Liver (tissue), 9 donors: ENCODE results near the gene PHF21B. TPM values are rescaled to one million over a fixed set of nuclear protein-coding genes. Genes with fewer than 3 reads are reported as not detected.

Experiments
- DNase-seq: peaks from one replicate; pipeline ENCODE4 v3.0.0-alpha.2; 2017; ENCODE audit warnings: low spot score
- H3K27ac ChIP-seq, 2 donors: one replicate each; pipeline ENCODE4 v1.7.0; 2013; ENCODE audit warnings: inconsistent platforms in 2 of 2, low read length in 2 of 2, control low read depth in 1 of 2, low read depth in 1 of 2, mild to moderate bottlenecking in 1 of 2
- H3K27me3 ChIP-seq, 4 donors: one replicate each; pipeline versions ENCODE4 v1.6.1 to v1.7.0; 2013; ENCODE audit warnings: low read length in 3 of 4, inconsistent platforms in 1 of 4, mild to moderate bottlenecking in 1 of 4, moderate library complexity in 1 of 4; ENCODE audit not compliant: control insufficient read depth in 4 of 4, insufficient read depth in 4 of 4
- H3K36me3 ChIP-seq, 4 donors: one replicate each; pipeline versions ENCODE4 v1.6.1 to v1.7.0; 2013; ENCODE audit warnings: low read length in 3 of 4, mild to moderate bottlenecking in 3 of 4, low read depth in 1 of 4, moderate library complexity in 1 of 4; ENCODE audit not compliant: control insufficient read depth in 4 of 4, insufficient read depth in 3 of 4
- H3K4me1 ChIP-seq, 4 donors: one replicate each; pipeline versions ENCODE4 v1.6.1 to v1.7.0; 2013; ENCODE audit warnings: low read length in 3 of 4, mild to moderate bottlenecking in 3 of 4, moderate library complexity in 1 of 4; ENCODE audit not compliant: control insufficient read depth in 4 of 4, insufficient read depth in 4 of 4
- H3K4me3 ChIP-seq, 3 donors: one replicate each; pipeline versions ENCODE4 v1.6.1 to v1.7.0; 2013; ENCODE audit warnings: low read length in 3 of 3, control low read depth in 1 of 3, low read depth in 1 of 3, mild to moderate bottlenecking in 1 of 3
- H3K9ac ChIP-seq, 2 donors: one replicate each; pipeline ENCODE4 v1.7.0; 2013; ENCODE audit warnings: low read length in 2 of 2, mild to moderate bottlenecking in 2 of 2, moderate library complexity in 2 of 2, control low read depth in 1 of 2, low read depth in 1 of 2
- H3K9me3 ChIP-seq, 4 donors: one replicate each; pipeline versions ENCODE4 v1.6.1 to v1.7.0; 2013; ENCODE audit warnings: low read length in 3 of 4; ENCODE audit not compliant: control insufficient read depth in 4 of 4
- FOXA1 ChIP-seq: IDR thresholded peaks from 2 replicates; pipeline ENCODE4 v1.6.1; 2016; ENCODE audit warnings: antibody characterized with exemption
- FOXA2 ChIP-seq: IDR thresholded peaks from 2 replicates; pipeline ENCODE4 v1.6.1; 2016; ENCODE audit warnings: antibody characterized with exemption
- GABPA ChIP-seq, 2 donors: IDR thresholded peaks in 1 of 2; conservative IDR thresholded peaks in 1 of 2; 2 replicates each; pipeline ENCODE4 v1.6.1; 2016; ENCODE audit warnings: antibody characterized with exemption in 2 of 2, mild to moderate bottlenecking in 1 of 2, moderate library complexity in 1 of 2
- HNF4A ChIP-seq, 2 donors: conservative IDR thresholded peaks; 2 replicates each; pipeline ENCODE4 v1.6.1; 2016; ENCODE audit warnings: antibody characterized with exemption in 2 of 2, mild to moderate bottlenecking in 2 of 2
- HNF4G ChIP-seq: IDR thresholded peaks from 2 replicates; pipeline ENCODE4 v1.6.1; 2016; ENCODE audit warnings: antibody characterized with exemption
- JUND ChIP-seq, 2 donors: IDR thresholded peaks; 2 replicates each; pipeline ENCODE4 v1.6.1; 2016; ENCODE audit warnings: antibody characterized with exemption in 2 of 2
- NR2F2 ChIP-seq: IDR thresholded peaks from 2 replicates; pipeline ENCODE4 v1.6.1; 2016; ENCODE audit warnings: antibody characterized with exemption
- RAD21 ChIP-seq, 2 donors: IDR thresholded peaks; 2 replicates each; pipeline ENCODE4 v1.6.1; 2016; ENCODE audit warnings: antibody characterized with exemption in 2 of 2, mild to moderate bottlenecking in 2 of 2
- SP1 ChIP-seq: IDR thresholded peaks from 2 replicates; pipeline ENCODE4 v1.6.1; 2018; ENCODE audit warnings: antibody characterized with exemption, mild to moderate bottlenecking
- WGBS: extraction: QIAGEN DNeasy Blood & Tissue Kit; methylation state at CpG from one replicate; pipeline ENCODE4 v1.1.7; 2013; 5-methylcytosine and 5-hydroxymethylcytosine counted together
- polyA plus RNA-seq, 2 donors: library from polyadenylated mRNA; stranded (reverse) in 1 of 2; unstranded in 1 of 2; fragments of 200-250 nt in 1 of 2; fragments of >200 nt in 1 of 2; fragmentation: Nextera tagmentation in 1 of 2; extraction: Ambion mirVana in 1 of 2; gene quantifications; one replicate each; pipeline versions ENCODE4 v1.2.1 to v1.2.3, GENCODE V29; 2013 to 2015
- total RNA-seq, 2 donors: library from RNA; depleted of rRNA; stranded (reverse); fragments of >200 nt; gene quantifications; one replicate each; pipeline ENCODE4 v1.2.3, GENCODE V29; 2014
- TF ChIP-seq, protein P1 (sequence below): fragments of 150-350 bp; IDR thresholded peaks from 2 replicates; pipeline ENCODE4 v1.5.1; 2017; ENCODE audit warnings: improper control_type of control experiment, low read depth, low read length; ENCODE audit not compliant: missing input control
- TF ChIP-seq, protein P2 (sequence below): IDR thresholded peaks from 2 replicates; pipeline ENCODE4 v1.6.1; 2016; ENCODE audit warnings: antibody characterized with exemption
- TF ChIP-seq, protein P3 (sequence below): IDR thresholded peaks from 2 replicates; pipeline ENCODE4 v1.6.1; 2016; ENCODE audit warnings: antibody characterized with exemption
- donor health status: healthy.
- donor health status: healthy.
- donor health status: healthy.
- donor health status: healthy.
- donor health status: healthy.

PHF21B gene
- total and polyA plus RNA-seq, 4 donors, result not detected

DNA sequence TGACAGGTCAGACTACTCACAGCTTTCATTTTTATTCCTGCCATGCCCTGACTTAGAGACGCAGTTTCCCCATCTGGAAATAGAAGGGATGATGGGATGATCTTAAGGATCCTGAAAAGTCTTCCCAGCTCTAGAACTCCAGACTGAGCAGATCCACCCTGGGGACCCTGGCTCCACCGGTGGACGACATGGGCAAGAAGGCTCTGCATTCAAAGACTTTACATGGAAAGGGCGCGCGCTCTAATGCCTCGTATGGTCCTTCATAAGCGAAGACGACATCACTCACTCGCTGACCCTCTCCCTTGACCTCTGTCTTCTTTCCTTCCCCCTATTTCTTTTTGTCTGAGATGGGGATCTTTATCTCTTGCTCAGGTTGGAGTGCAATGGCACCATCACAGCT is 24.4 kb upstream of the PHF21B start:
- H3K27me3 ChIP-seq, result no peaks in the 10 kb centered on the region
- peaks cover 0 to 4% (median 0%) of the 10 kb centered on the region in 4 donors for H3K9me3 ChIP-seq
- 90% methylated on average over 10 of the region's 10 CpGs for WGBS
- DNase-seq, result no peak
- no peak overlapping the region for H3K27ac ChIP-seq
- no peak overlapping the region for H3K4me3 ChIP-seq
- TF ChIP-seq HNF4A (conservative IDR thresholded peaks at IDR 0.05) (no peak), SP1 (no peak), JUND (IDR thresholded peaks at IDR 0.05) (no peak), HNF4G (no peak), NR2F2 (no peak), FOXA1 (no peak)
- TF ChIP-seq, protein P1, sequence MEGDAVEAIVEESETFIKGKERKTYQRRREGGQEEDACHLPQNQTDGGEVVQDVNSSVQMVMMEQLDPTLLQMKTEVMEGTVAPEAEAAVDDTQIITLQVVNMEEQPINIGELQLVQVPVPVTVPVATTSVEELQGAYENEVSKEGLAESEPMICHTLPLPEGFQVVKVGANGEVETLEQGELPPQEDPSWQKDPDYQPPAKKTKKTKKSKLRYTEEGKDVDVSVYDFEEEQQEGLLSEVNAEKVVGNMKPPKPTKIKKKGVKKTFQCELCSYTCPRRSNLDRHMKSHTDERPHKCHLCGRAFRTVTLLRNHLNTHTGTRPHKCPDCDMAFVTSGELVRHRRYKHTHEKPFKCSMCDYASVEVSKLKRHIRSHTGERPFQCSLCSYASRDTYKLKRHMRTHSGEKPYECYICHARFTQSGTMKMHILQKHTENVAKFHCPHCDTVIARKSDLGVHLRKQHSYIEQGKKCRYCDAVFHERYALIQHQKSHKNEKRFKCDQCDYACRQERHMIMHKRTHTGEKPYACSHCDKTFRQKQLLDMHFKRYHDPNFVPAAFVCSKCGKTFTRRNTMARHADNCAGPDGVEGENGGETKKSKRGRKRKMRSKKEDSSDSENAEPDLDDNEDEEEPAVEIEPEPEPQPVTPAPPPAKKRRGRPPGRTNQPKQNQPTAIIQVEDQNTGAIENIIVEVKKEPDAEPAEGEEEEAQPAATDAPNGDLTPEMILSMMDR, result no peak
- H3K36me3 ChIP-seq, result no peaks in the 10 kb centered on the region
- no peaks in the 10 kb centered on the region for H3K4me1 ChIP-seq
- H3K9ac ChIP-seq, result no peak overlapping the region

DNA sequence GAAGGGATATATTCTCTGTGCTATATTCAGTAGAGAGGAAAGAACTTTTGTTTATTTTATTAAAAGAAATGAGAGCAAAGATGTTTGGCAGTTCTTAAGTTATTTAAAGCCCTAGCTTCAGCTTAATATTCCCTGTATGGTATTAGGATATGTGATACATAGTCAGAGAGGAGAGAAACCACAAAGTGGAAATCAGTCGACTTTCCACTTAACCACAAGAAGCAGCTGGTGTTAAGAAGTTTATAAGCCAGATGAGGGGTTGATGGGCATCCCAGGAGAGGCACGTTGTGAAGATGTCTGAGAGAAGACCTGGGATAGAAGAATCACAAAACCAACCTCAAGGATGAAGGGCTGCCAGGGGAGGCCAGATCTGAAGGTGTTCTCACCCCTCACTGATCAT is 23.3 kb upstream of the PHF21B start:
- H3K9ac ChIP-seq, result no peak overlapping the region
- TF ChIP-seq, protein P2, sequence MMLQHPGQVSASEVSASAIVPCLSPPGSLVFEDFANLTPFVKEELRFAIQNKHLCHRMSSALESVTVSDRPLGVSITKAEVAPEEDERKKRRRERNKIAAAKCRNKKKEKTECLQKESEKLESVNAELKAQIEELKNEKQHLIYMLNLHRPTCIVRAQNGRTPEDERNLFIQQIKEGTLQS, result no peak
- TF ChIP-seq HNF4A (conservative IDR thresholded peaks at IDR 0.05) (no peak), FOXA2 (no peak)
- 37% methylated on average over 2 of the region's 2 CpGs for WGBS
- peaks cover 0 to 4% (median 0%) of the 10 kb centered on the region in 4 donors for H3K9me3 ChIP-seq
- H3K27ac ChIP-seq, result no peak overlapping the region
- H3K4me1 ChIP-seq, result no peaks in the 10 kb centered on the region
- H3K4me3 ChIP-seq, result no peak overlapping the region
- no peaks in the 10 kb centered on the region for H3K27me3 ChIP-seq
- DNase-seq, result no peak
- no peaks in the 10 kb centered on the region for H3K36me3 ChIP-seq

DNA sequence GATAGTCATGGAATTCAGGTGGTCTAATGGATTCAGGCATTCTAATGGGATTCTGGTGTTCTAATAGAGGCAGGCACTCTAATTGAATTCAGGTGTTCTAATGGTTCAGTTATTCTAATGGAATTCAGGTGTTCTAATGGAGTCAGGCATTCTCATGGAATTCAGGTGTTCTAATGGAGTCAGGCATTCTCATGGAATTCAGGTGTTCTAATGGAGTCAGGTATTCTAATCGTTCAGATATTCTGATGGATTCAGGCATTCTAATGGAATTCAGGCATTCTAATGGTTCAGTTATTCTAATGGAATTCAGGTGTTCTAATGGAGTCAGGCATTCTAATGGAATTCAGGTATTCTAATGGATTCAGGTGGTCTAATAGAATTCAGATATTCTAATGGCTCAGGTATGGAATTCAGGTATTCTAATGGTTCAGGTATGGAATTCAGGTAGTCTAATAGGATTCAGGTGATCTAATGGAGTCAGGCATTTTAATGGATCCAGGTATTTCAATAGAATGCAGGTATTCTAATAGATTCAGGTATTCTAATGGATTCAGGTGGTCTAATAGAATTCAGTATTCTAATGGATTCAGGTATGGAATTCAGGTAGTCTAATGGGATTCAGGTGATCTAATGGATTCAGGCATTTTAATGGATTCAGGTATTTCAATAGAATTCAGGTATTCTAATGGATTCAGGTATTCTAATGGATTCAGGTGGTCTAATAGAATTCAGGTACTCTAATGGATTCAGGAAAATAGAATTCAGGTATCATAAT is 22.0 kb upstream of the PHF21B start:
- Histone ChIP-seq H3K9ac (no peak overlapping the region), H3K4me3 (no peak overlapping the region), H3K27me3 (no peaks in the 10 kb centered on the region), H3K27ac (no peak overlapping the region), H3K4me1 (no peaks in the 10 kb centered on the region), H3K36me3 (no peaks in the 10 kb centered on the region), H3K9me3 (no peaks in the 10 kb centered on the region)
- DNase-seq, result no peak
- no peak for TF ChIP-seq HNF4G
- no peak for TF ChIP-seq RAD21 (IDR thresholded peaks at IDR 0.05)
- TF ChIP-seq JUND (IDR thresholded peaks at IDR 0.05), result no peak
- TF ChIP-seq GABPA (IDR thresholded peaks at IDR 0.05 in 1 of 2, conservative IDR thresholded peaks at IDR 0.05 in 1 of 2), result no peak
- TF ChIP-seq, protein P1, result no peak
- no peak for TF ChIP-seq NR2F2
- TF ChIP-seq, protein P3, sequence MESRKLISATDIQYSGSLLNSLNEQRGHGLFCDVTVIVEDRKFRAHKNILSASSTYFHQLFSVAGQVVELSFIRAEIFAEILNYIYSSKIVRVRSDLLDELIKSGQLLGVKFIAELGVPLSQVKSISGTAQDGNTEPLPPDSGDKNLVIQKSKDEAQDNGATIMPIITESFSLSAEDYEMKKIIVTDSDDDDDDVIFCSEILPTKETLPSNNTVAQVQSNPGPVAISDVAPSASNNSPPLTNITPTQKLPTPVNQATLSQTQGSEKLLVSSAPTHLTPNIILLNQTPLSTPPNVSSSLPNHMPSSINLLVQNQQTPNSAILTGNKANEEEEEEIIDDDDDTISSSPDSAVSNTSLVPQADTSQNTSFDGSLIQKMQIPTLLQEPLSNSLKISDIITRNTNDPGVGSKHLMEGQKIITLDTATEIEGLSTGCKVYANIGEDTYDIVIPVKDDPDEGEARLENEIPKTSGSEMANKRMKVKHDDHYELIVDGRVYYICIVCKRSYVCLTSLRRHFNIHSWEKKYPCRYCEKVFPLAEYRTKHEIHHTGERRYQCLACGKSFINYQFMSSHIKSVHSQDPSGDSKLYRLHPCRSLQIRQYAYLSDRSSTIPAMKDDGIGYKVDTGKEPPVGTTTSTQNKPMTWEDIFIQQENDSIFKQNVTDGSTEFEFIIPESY, result no peak
- 60% methylated on average over 1 of the region's 1 CpG for WGBS
